Neural cell (in vitro differentiated cells): ENCODE data around the gene SSX2IP. TPM values are rescaled to one million over a fixed set of nuclear protein-coding genes. Genes with fewer than 3 reads are reported as not detected.

Experiments used
- H2AFZ ChIP-seq: fragments of 200-600, 300-800 bp; sonication (generic), shearing (Covaris generic); 2 replicates; pipeline ENCODE4 v1.6.0; 2014; ENCODE audit warnings: low read depth, mild to moderate bottlenecking, antibody characterized with exemption, low read length, moderate library complexity
- H3F3A ChIP-seq: fragments of 200-600 bp; shearing (Covaris generic); 2 replicates; pipeline ENCODE4 v1.6.1; 2016; ENCODE audit warnings: mild to moderate bottlenecking, moderate library complexity, mixed read lengths, antibody characterized with exemption, low read length; ENCODE audit not compliant: insufficient read depth, poor library complexity, severe bottlenecking
- H3K27ac ChIP-seq: fragments of 200-600, 300-800 bp; sonication (generic), shearing (Covaris generic); 2 replicates; pipeline ENCODE4 v1.5.1; 2014; ENCODE audit warnings: mild to moderate bottlenecking, low read length, moderate library complexity
- H3K27me3 ChIP-seq: fragments of 300-800, 200-600 bp; sonication (generic), shearing (Covaris generic); 2 replicates; pipeline ENCODE4 v1.6.0; 2014; ENCODE audit warnings: mild to moderate bottlenecking, low read depth, low read length, moderate library complexity; ENCODE audit not compliant: insufficient read depth
- H3K36me3 ChIP-seq: fragments of 300-800, 200-600 bp; sonication (generic), shearing (Covaris generic); 2 replicates; pipeline ENCODE4 v1.5.1; 2014; ENCODE audit warnings: mild to moderate bottlenecking, antibody characterized with exemption, low read length, moderate library complexity; ENCODE audit not compliant: insufficient read depth
- H3K4me2 ChIP-seq: fragments of 300-800, 200-600 bp; sonication (generic), shearing (Covaris generic); 2 replicates; pipeline ENCODE4 v1.6.0; 2014; ENCODE audit warnings: mild to moderate bottlenecking, low read length
- H3K4me3 ChIP-seq: fragments of 300-800, 200-600 bp; sonication (generic), shearing (Covaris generic); 2 replicates; pipeline ENCODE4 v1.5.1; 2014; ENCODE audit warnings: mild to moderate bottlenecking, low read length, moderate library complexity
- H3K79me2 ChIP-seq: fragments of 200-600 bp; shearing (Covaris generic); replicated peaks from 2 replicates; pipeline ENCODE4 v1.6.0; 2014; ENCODE audit warnings: mild to moderate bottlenecking, low read length, moderate library complexity; ENCODE audit not compliant: insufficient read depth
- H3K9ac ChIP-seq: fragments of 300-800, 200-600 bp; sonication (generic), shearing (Covaris generic); 2 replicates; pipeline ENCODE4 v1.6.1; 2016; ENCODE audit warnings: mild to moderate bottlenecking, low read length, mixed read lengths
- H3K9me2 ChIP-seq: fragments of 200-600 bp; shearing (Covaris generic); 2 replicates; pipeline ENCODE4 v1.6.1; 2016; ENCODE audit warnings: mild to moderate bottlenecking, low read length, mixed read lengths; ENCODE audit not compliant: insufficient read depth
- H3K9me3 ChIP-seq: fragments of 200-600, 300-800 bp; sonication (generic), shearing (Covaris generic); 2 replicates; pipeline ENCODE4 v1.6.1; 2016; ENCODE audit warnings: mild to moderate bottlenecking, mixed run types, low read length, moderate library complexity, mixed read lengths
- H4K20me1 ChIP-seq: fragments of 200-600 bp; shearing (Covaris generic); 2 replicates; pipeline ENCODE4 v1.6.1; 2016; ENCODE audit warnings: mild to moderate bottlenecking, mixed run types; ENCODE audit not compliant: insufficient read depth
- EP300 ChIP-seq: fragments of 450-650 bp; conservative IDR thresholded peaks from 2 replicates; pipeline ENCODE4 v1.6.1; 2014; ENCODE audit warnings: antibody characterized with exemption, mild to moderate bottlenecking, moderate library complexity; ENCODE audit not compliant: poor library complexity, severe bottlenecking
- EZH2 ChIP-seq: fragments of 200-600, 300-800 bp; shearing (Covaris generic), sonication (generic); IDR thresholded peaks from 2 replicates; pipeline ENCODE4 v1.6.1; 2014; ENCODE audit warnings: antibody characterized with exemption, low read length, borderline replicate concordance, mild to moderate bottlenecking; ENCODE audit not compliant: insufficient read depth, poor library complexity, severe bottlenecking
- MXI1 ChIP-seq: fragments of 450-650 bp; conservative IDR thresholded peaks from 2 replicates; pipeline ENCODE4 v1.6.1; 2014; ENCODE audit warnings: antibody characterized with exemption, mild to moderate bottlenecking; ENCODE audit not compliant: poor library complexity, severe bottlenecking
- POLR2AphosphoS5 ChIP-seq: IDR thresholded peaks from 2 replicates; pipeline ENCODE4 v1.6.1; 2012
- RAD21 ChIP-seq: fragments of 450-650 bp; conservative IDR thresholded peaks from 2 replicates; pipeline ENCODE4 v1.6.1; 2014; ENCODE audit warnings: antibody characterized with exemption, mild to moderate bottlenecking, moderate library complexity
- SMC3 ChIP-seq: fragments of 450-650 bp; conservative IDR thresholded peaks from 2 replicates; pipeline ENCODE4 v1.6.1; 2014; ENCODE audit warnings: antibody characterized with exemption, mild to moderate bottlenecking, moderate library complexity; ENCODE audit not compliant: poor library complexity
- TAF1 ChIP-seq: IDR thresholded peaks from 2 replicates; pipeline ENCODE4 v1.6.1; 2012; ENCODE audit warnings: low read depth
- polyA plus RNA-seq: library from polyadenylated mRNA; depleted of rRNA; stranded (reverse); fragments of >200 nt; gene quantifications from 2 replicates; pipeline ENCODE4 v1.2.3, GENCODE V29; 2014
- TF ChIP-seq, protein P1 (sequence below): fragments of 450-650 bp; IDR thresholded peaks from 2 replicates; pipeline ENCODE4 v1.5.1; 2014; ENCODE audit warnings: antibody characterized with exemption, mild to moderate bottlenecking, moderate library complexity; ENCODE audit not compliant: poor library complexity, severe bottlenecking
- TF ChIP-seq, protein P2 (sequence below): IDR thresholded peaks from 2 replicates; pipeline ENCODE4 v1.6.1; 2012; ENCODE audit warnings: borderline replicate concordance

The SSX2IP gene
- polyA plus RNA-seq, 1 donor from 2014 or later = 21.7 TPM

GRCh38 chr1:84700070-84700469, 9.8 kb upstream of the SSX2IP start:
- no peaks in the 10 kb centered on the region for H3K9me2 ChIP-seq
- no peaks in the 10 kb centered on the region for H3F3A ChIP-seq
- H3K4me3 ChIP-seq = no peak overlapping the region
- H3K79me2 ChIP-seq = no peaks in the 10 kb centered on the region
- no peaks in the 10 kb centered on the region for H3K36me3 ChIP-seq
- TF ChIP-seq EP300 = no peak
- no peak for TF ChIP-seq EZH2
- TF ChIP-seq TAF1 = no peak
- TF ChIP-seq MXI1 = no peak
- TF ChIP-seq, protein P1, sequence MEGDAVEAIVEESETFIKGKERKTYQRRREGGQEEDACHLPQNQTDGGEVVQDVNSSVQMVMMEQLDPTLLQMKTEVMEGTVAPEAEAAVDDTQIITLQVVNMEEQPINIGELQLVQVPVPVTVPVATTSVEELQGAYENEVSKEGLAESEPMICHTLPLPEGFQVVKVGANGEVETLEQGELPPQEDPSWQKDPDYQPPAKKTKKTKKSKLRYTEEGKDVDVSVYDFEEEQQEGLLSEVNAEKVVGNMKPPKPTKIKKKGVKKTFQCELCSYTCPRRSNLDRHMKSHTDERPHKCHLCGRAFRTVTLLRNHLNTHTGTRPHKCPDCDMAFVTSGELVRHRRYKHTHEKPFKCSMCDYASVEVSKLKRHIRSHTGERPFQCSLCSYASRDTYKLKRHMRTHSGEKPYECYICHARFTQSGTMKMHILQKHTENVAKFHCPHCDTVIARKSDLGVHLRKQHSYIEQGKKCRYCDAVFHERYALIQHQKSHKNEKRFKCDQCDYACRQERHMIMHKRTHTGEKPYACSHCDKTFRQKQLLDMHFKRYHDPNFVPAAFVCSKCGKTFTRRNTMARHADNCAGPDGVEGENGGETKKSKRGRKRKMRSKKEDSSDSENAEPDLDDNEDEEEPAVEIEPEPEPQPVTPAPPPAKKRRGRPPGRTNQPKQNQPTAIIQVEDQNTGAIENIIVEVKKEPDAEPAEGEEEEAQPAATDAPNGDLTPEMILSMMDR = no peak
- no peak for TF ChIP-seq SMC3
- no peak for TF ChIP-seq RAD21
- TF ChIP-seq, protein P2, sequence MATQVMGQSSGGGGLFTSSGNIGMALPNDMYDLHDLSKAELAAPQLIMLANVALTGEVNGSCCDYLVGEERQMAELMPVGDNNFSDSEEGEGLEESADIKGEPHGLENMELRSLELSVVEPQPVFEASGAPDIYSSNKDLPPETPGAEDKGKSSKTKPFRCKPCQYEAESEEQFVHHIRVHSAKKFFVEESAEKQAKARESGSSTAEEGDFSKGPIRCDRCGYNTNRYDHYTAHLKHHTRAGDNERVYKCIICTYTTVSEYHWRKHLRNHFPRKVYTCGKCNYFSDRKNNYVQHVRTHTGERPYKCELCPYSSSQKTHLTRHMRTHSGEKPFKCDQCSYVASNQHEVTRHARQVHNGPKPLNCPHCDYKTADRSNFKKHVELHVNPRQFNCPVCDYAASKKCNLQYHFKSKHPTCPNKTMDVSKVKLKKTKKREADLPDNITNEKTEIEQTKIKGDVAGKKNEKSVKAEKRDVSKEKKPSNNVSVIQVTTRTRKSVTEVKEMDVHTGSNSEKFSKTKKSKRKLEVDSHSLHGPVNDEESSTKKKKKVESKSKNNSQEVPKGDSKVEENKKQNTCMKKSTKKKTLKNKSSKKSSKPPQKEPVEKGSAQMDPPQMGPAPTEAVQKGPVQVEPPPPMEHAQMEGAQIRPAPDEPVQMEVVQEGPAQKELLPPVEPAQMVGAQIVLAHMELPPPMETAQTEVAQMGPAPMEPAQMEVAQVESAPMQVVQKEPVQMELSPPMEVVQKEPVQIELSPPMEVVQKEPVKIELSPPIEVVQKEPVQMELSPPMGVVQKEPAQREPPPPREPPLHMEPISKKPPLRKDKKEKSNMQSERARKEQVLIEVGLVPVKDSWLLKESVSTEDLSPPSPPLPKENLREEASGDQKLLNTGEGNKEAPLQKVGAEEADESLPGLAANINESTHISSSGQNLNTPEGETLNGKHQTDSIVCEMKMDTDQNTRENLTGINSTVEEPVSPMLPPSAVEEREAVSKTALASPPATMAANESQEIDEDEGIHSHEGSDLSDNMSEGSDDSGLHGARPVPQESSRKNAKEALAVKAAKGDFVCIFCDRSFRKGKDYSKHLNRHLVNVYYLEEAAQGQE = no peak
- no peak overlapping the region for H3K9ac ChIP-seq
- no peaks in the 10 kb centered on the region for H3K9me3 ChIP-seq
- H3K27ac ChIP-seq = no peak overlapping the region
- no peak overlapping the region for H2AFZ ChIP-seq
- no peak overlapping the region for H3K4me2 ChIP-seq
- no peaks in the 10 kb centered on the region for H4K20me1 ChIP-seq
- H3K27me3 ChIP-seq = no peaks in the 10 kb centered on the region

- Histone ChIP-seq H3F3A (no peaks in the 10 kb centered on the region), H3K4me2 (no peak overlapping the region), H4K20me1 (no peaks in the 10 kb centered on the region), H3K9ac (no peak overlapping the region), H3K27ac (no peak overlapping the region), H3K9me2 (no peaks in the 10 kb centered on the region), H3K36me3 (no peaks in the 10 kb centered on the region), H3K9me3 (no peaks in the 10 kb centered on the region), H2AFZ (no peak overlapping the region), H3K4me3 (no peak overlapping the region), H3K27me3 (no peaks in the 10 kb centered on the region), H3K79me2 (no peaks in the 10 kb centered on the region)
- TF ChIP-seq, protein P1 = no peak
- TF ChIP-seq EP300 = no peak
- no peak for TF ChIP-seq RAD21
- TF ChIP-seq, protein P2 = no peak
- no peak for TF ChIP-seq MXI1
- no peak for TF ChIP-seq EZH2
- TF ChIP-seq SMC3 = no peak
- no peak for TF ChIP-seq POLR2AphosphoS5
These were observed 8.2 kb upstream of the SSX2IP start for GRCh38 chr1:84698151-84699110.
